ENCODE data around the gene SLC4A7.

- TF ChIP-seq EGR1 (IDR thresholded peaks at IDR 0.05), result no peak
- no peak for TF ChIP-seq TCF12 (IDR thresholded peaks at IDR 0.05; ENCODE audit: low read depth)
- TF ChIP-seq REST (IDR thresholded peaks at IDR 0.05; ENCODE audit: low read depth), result no peak
- TF ChIP-seq EP300 (IDR thresholded peaks at IDR 0.05; ENCODE audit: borderline replicate concordance), result no peak
- TF ChIP-seq YY1 (IDR thresholded peaks at IDR 0.05; ENCODE audit: low read depth), result no peak
- TF ChIP-seq ZBTB7A (IDR thresholded peaks at IDR 0.05; ENCODE audit: low read depth), result no peak
- no peak for TF ChIP-seq NFIC (IDR thresholded peaks at IDR 0.05)
- no peak for TF ChIP-seq TAF1 (IDR thresholded peaks at IDR 0.05; ENCODE audit: low read depth)
- no peak for TF ChIP-seq MAX (IDR thresholded peaks at IDR 0.05)
- no peak for TF ChIP-seq RAD21 (IDR thresholded peaks at IDR 0.05; ENCODE audit: low read depth)
- TF ChIP-seq FOXM1 (IDR thresholded peaks at IDR 0.05; ENCODE audit: borderline replicate concordance, low read depth), result no peak
- TF ChIP-seq CREB1 (IDR thresholded peaks at IDR 0.05; ENCODE audit: low read depth), result no peak
- no peak for TF ChIP-seq USF1 (IDR thresholded peaks at IDR 0.05)
- no peak for TF ChIP-seq TEAD4 (IDR thresholded peaks at IDR 0.05)
Observed at GRCh38 chr3:27426926-27427325, 57.3 kb downstream of the SLC4A7 start.

Measured in Ishikawa (cell line).